Measurements from ENCODE around the gene ZNF609. TPM values are rescaled to one million over a fixed set of nuclear protein-coding genes. Genes with fewer than 3 reads are reported as not detected.

ZNF609 gene
- polyA plus RNA-seq, 1 donor (not counting 4 experiments of a cell fraction or from before 2014, with no cell fraction given): 16.9 TPM

GRCh38 chr15:64690008-64690407 is 229.6 kb downstream of the ZNF609 start:
- Histone ChIP-seq H3K4me2 (ENCODE audit: control insufficient read depth, extremely low read depth, insufficient read depth, low read depth, low read length) (no peak overlapping the region), H3K27me3 (ENCODE audit: control insufficient read depth, extremely low read depth, insufficient read depth, low read length) (no peaks in the 10 kb centered on the region), H3K4me3 (ENCODE audit: control insufficient read depth in 2 of 3, extremely low read depth in 1 of 3, insufficient read depth in 2 of 3, low read depth in 1 of 3, low read length in 3 of 3) (no peak overlapping the region), H3K79me2 (ENCODE audit: control insufficient read depth, insufficient read depth, low read length) (peaks cover 3% of the 10 kb centered on the region), H3K4me1 (ENCODE audit: control insufficient read depth, extremely low read depth, insufficient read depth, low read length) (no peaks in the 10 kb centered on the region), H3K27ac (ENCODE audit: control insufficient read depth, insufficient read depth, low read length) (no peak overlapping the region), H3K9ac (ENCODE audit: control insufficient read depth, extremely low read depth, insufficient read depth, low read length) (no peak overlapping the region), H3K36me3 (ENCODE audit: control insufficient read depth in 2 of 2, extremely low read depth in 1 of 2, insufficient read depth in 2 of 2, low read length in 2 of 2) (peaks cover 36 to 37% of the 10 kb centered on the region in 2 experiments), H4K20me1 (ENCODE audit: control insufficient read depth, extremely low read depth, insufficient read depth, low read length) (no peaks in the 10 kb centered on the region), H2AFZ (ENCODE audit: control insufficient read depth, low read length) (no peak overlapping the region), H3K9me1 (ENCODE audit: control insufficient read depth, extremely low read depth, insufficient read depth, low read length) (no peaks in the 10 kb centered on the region), H3K9me3 (ENCODE audit: control insufficient read depth, low read depth, low read length) (no peaks in the 10 kb centered on the region)
- no peak for DNase-seq (ENCODE audit: low read depth, low spot score)
- no peak for TF ChIP-seq CTCF (optimal IDR thresholded peaks at IDR 0.05 in 1 of 3, IDR thresholded peaks at IDR 0.05 in 1 of 3, conservative IDR thresholded peaks at IDR 0.05 in 1 of 3; ENCODE audit: extremely low read depth in 1 of 3, insufficient read depth in 2 of 3, low read length in 3 of 3)
- no peak for FAIRE-seq
- dilution Hi-C loops (cut with MboI; ENCODE audit: extremely low pct_ligation_motif_present, low sequenced_read_pairs): no loop called here

DNA sequence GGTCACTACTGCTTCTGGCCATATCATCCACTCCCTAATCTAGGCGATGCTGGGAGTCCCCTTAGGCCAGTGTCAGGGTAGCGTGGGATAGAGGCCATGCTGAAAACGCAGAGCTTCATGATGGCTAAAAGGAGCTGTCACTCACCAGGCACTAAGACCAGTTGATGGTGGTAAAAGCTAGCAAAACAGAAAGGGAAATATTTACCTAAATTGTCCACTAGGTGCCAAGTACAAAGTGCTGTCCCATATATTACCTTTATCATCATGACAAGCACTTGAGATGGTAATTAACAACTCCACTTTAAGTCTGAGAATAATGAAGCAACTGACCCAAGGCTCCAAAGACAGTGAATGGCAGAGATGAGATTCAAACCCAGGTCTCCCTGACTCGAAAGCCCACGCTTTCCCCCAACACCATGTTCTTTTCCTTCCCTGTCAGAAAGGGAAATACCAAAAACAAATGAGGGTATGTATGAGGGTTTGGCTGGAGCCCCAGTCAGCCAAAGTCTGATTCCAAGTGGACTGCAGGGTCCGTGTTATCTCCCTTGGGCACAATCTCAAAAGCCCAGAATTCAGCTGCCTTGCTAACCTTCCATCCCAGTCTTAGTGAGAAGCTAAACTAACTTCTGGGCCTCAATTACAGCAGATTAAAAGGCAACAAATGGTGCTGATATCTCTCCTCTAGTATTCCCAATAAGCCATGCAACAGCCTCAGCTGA is 230.4 kb downstream of the ZNF609 start:
- no peaks in the 10 kb centered on the region for H3K4me1 ChIP-seq (ENCODE audit: control insufficient read depth, extremely low read depth, insufficient read depth, low read length)
- no peaks in the 10 kb centered on the region for H3K9me3 ChIP-seq (ENCODE audit: control insufficient read depth, low read depth, low read length)
- no peaks in the 10 kb centered on the region for H3K9me1 ChIP-seq (ENCODE audit: control insufficient read depth, extremely low read depth, insufficient read depth, low read length)
- no peak overlapping the region for H3K4me3 ChIP-seq (ENCODE audit: control insufficient read depth in 2 of 3, extremely low read depth in 1 of 3, insufficient read depth in 2 of 3, low read depth in 1 of 3, low read length in 3 of 3)
- no peak overlapping the region for H3K4me2 ChIP-seq (ENCODE audit: control insufficient read depth, extremely low read depth, insufficient read depth, low read depth, low read length)
- TF ChIP-seq EZH2 (IDR thresholded peaks at IDR 0.05; ENCODE audit: low read length): no peak
- TF ChIP-seq CTCF (optimal IDR thresholded peaks at IDR 0.05 in 1 of 3, IDR thresholded peaks at IDR 0.05 in 1 of 3, conservative IDR thresholded peaks at IDR 0.05 in 1 of 3; ENCODE audit: extremely low read depth in 1 of 3, insufficient read depth in 2 of 3, low read length in 3 of 3): peak in 2 of 3 experiments; percentile 12 to 19
- H4K20me1 ChIP-seq (ENCODE audit: control insufficient read depth, extremely low read depth, insufficient read depth, low read length): no peaks in the 10 kb centered on the region
- no peak overlapping the region for H2AFZ ChIP-seq (ENCODE audit: control insufficient read depth, low read length)
- peaks cover 7% of the 10 kb centered on the region for H3K79me2 ChIP-seq (ENCODE audit: control insufficient read depth, insufficient read depth, low read length)
- DNase-seq (ENCODE audit: low read depth, low spot score) (no peak), FAIRE-seq (no peak)
- no peaks in the 10 kb centered on the region for H3K27me3 ChIP-seq (ENCODE audit: control insufficient read depth, extremely low read depth, insufficient read depth, low read length)
- dilution Hi-C loops (cut with MboI; ENCODE audit: extremely low pct_ligation_motif_present, low sequenced_read_pairs): no loop called here
- H3K9ac ChIP-seq (ENCODE audit: control insufficient read depth, extremely low read depth, insufficient read depth, low read length): no peak overlapping the region
- no peak overlapping the region for H3K27ac ChIP-seq (ENCODE audit: control insufficient read depth, insufficient read depth, low read length)
- H3K36me3 ChIP-seq (ENCODE audit: control insufficient read depth in 2 of 2, extremely low read depth in 1 of 2, insufficient read depth in 2 of 2, low read length in 2 of 2): peaks cover 34 to 38% of the 10 kb centered on the region in 2 experiments
